Neural crest cell (in vitro differentiated cells): ENCODE results near the gene ATP11A. TPM values are rescaled to one million over a fixed set of nuclear protein-coding genes. Genes with fewer than 3 reads are reported as not detected.
A peak's percentile ranks its signal among the peaks of the same experiment; 100 is the strongest.

Experiments
- DNase-seq: peaks from one replicate; pipeline ENCODE4 v3.0.0; 2021; ENCODE audit warnings: low read depth, mixed read lengths, low spot score
- H3K27ac Mint-ChIP-seq: one replicate; pipeline ENCODE4 v1.8.0; 2021; ENCODE audit warnings: mild to moderate bottlenecking, mixed read lengths; ENCODE audit not compliant: unreplicated experiment
- H3K27me3 Mint-ChIP-seq: 2 replicates; pipeline ENCODE4 v1.8.0; 2021; ENCODE audit warnings: low read depth, mild to moderate bottlenecking, mixed read lengths
- H3K36me3 Mint-ChIP-seq: 2 replicates; pipeline ENCODE4 v1.8.0; 2021; ENCODE audit warnings: low read depth, mild to moderate bottlenecking, mixed read lengths
- H3K4me1 Mint-ChIP-seq: 2 replicates; pipeline ENCODE4 v1.8.0; 2021; ENCODE audit warnings: mixed read lengths
- H3K4me3 Mint-ChIP-seq: one replicate; pipeline ENCODE4 v1.8.0; 2021; ENCODE audit warnings: mild to moderate bottlenecking, mixed read lengths
- H3K9me3 Mint-ChIP-seq: 2 replicates; pipeline ENCODE4 v1.8.0; 2021; ENCODE audit warnings: mixed read lengths
- total RNA-seq: library from RNA; stranded (reverse); gene quantifications from 2 replicates; pipeline ENCODE4 v1.2.1, GENCODE V29; 2021
- TF ChIP-seq, protein P1 (sequence below): fragments of 200-600 bp; sonication (generic); conservative IDR thresholded peaks from 2 replicates; pipeline ENCODE4 v1.5.0; 2021; ENCODE audit warnings: antibody characterized with exemption, mild to moderate bottlenecking

Gene ATP11A
- total RNA-seq, 1 donor from 2014 or later = 97.4 TPM

DNA sequence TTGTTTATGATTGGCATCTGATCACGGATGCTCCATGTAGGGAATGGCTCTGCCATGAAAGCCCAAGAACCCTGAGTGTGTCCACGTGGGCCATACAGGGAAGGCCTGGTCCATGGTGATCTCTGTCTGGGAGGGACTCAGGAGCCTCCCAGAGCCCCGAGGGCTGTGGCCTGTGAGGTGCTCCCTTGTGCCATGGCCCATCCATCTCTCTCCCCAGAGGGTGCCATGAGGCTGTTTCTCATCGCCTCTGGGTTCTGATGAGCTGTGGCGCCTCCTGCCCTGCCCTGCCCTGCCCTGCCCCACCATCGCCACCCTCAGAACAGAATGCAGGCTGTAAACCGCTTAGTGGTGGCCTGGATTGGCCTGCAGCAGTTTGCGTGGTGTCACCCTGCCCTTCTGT, 83.1 kb downstream of the ATP11A start:
- Mint-ChIP-seq H3K27me3 (no peaks in the 10 kb centered on the region), H3K4me3 (no peak overlapping the region), H3K27ac (peak overlapping the region; percentile 81), H3K9me3 (no peaks in the 10 kb centered on the region), H3K4me1 (peaks cover 28% of the 10 kb centered on the region), H3K36me3 (peaks cover under 1% of the 10 kb centered on the region)
- TF ChIP-seq, protein P1, sequence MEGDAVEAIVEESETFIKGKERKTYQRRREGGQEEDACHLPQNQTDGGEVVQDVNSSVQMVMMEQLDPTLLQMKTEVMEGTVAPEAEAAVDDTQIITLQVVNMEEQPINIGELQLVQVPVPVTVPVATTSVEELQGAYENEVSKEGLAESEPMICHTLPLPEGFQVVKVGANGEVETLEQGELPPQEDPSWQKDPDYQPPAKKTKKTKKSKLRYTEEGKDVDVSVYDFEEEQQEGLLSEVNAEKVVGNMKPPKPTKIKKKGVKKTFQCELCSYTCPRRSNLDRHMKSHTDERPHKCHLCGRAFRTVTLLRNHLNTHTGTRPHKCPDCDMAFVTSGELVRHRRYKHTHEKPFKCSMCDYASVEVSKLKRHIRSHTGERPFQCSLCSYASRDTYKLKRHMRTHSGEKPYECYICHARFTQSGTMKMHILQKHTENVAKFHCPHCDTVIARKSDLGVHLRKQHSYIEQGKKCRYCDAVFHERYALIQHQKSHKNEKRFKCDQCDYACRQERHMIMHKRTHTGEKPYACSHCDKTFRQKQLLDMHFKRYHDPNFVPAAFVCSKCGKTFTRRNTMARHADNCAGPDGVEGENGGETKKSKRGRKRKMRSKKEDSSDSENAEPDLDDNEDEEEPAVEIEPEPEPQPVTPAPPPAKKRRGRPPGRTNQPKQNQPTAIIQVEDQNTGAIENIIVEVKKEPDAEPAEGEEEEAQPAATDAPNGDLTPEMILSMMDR = no peak
- no peak for DNase-seq

DNA sequence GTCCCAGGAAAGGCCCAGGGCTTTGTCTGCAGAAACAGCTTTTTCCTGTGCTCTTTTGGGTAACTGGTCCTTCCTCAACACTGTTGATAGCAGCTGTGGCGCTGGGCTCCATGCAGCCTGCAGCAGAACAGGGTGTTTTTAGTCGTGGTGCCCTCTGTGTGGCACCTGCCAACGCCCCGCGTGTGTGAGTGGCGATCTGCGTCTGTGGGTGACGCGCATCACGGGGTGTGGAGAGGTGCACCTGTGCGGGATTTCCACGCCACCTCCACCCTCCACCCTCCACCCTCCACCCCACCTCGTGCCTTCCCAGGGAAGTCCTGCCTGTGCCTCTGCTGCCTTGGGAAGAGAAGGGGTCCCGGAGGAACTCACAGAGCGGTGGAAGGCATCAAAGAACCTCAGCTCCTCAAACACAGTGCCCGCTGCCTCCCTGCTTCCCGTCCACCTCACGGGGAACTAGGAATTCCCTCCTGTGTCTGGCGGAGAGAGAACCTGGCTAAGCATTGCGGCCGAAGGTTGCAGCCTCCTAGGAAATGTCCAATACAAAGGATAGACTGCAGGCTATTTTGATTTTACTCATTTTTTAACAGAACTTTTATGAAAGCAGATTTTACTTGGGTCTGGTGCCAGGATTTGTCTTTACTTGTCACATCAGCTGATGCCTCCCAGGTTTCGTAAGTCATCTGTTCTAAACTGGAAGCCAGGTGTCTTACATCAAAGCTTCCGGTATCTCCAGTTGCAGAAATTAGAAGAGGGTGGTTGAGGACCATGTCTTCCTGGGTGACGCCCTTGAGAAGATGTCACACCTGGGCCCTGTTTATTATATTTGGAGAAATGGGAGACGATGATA, 84.0 kb downstream of the ATP11A start:
- Mint-ChIP-seq H3K27me3 (no peaks in the 10 kb centered on the region), H3K36me3 (peaks cover 2% of the 10 kb centered on the region), H3K9me3 (no peaks in the 10 kb centered on the region), H3K4me3 (no peak overlapping the region), H3K4me1 (peaks cover 21% of the 10 kb centered on the region), H3K27ac (no peak overlapping the region)
- DNase-seq = no peak
- TF ChIP-seq, protein P1 = no peak

DNA sequence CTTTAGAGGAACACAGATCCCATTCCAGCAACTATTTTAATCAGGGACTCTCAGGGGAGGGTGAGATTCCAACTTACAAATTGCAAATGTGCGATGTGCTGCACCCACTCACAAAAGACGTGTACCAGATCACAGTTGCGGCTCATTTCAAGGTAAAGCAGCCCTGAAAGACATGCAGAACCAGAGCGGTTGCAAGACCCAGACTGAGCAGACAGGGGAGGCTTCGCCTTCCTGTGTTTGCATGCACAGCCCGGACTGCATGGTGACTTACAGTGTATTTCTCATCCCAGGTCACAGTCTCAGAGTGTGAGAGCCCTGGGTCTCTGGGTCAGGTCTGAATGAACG, 84.6 kb downstream of the ATP11A start:
- DNase-seq = no peak
- Mint-ChIP-seq H3K27ac (no peak overlapping the region), H3K9me3 (no peaks in the 10 kb centered on the region), H3K36me3 (peaks cover 2% of the 10 kb centered on the region), H3K4me1 (peaks cover 20% of the 10 kb centered on the region), H3K4me3 (no peak overlapping the region), H3K27me3 (no peaks in the 10 kb centered on the region)
- TF ChIP-seq, protein P1 = no peak

DNA sequence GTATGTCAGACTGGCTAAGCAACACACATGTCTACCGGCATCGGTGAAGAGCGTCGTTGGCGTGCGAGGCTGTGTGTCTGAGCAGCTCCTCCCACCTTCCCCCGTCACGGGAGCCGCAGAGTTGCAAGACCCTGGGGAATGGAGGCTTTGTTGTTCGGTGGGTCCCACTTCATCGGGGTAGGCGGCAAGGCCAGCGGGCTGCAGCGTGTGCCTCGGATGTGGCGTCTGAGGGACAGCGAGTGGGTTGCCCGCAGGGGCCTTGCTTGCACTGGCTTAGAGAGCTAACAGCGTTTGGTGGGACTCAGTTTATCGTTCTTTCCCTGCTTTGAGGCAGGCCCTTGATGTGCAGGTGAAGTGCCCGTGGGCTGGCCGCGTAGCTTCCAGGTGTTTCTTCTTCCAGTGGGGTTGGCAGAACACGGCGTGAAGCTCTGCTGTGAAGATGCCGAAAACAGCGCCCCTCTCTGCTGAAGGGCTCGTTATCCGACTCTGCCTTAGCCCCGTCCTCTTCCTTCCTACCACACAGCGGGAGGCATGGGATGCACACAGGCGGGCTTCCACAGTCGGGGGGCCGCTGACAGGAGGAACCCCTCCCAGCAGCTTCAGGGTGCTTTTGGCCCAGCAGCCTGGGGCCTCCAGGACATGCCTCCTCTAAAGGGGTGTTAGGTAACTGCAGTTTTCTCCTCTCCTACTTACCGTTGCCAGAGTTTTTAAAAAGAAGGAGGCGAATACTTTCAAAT, 85.2 kb downstream of the ATP11A start:
- Mint-ChIP-seq H3K27ac (peak overlapping the region; percentile 43), H3K4me1 (peaks cover 23% of the 10 kb centered on the region), H3K27me3 (no peaks in the 10 kb centered on the region), H3K9me3 (no peaks in the 10 kb centered on the region), H3K36me3 (peaks cover 2% of the 10 kb centered on the region), H3K4me3 (no peak overlapping the region)
- DNase-seq = no peak
- TF ChIP-seq, protein P1 = no peak

DNA sequence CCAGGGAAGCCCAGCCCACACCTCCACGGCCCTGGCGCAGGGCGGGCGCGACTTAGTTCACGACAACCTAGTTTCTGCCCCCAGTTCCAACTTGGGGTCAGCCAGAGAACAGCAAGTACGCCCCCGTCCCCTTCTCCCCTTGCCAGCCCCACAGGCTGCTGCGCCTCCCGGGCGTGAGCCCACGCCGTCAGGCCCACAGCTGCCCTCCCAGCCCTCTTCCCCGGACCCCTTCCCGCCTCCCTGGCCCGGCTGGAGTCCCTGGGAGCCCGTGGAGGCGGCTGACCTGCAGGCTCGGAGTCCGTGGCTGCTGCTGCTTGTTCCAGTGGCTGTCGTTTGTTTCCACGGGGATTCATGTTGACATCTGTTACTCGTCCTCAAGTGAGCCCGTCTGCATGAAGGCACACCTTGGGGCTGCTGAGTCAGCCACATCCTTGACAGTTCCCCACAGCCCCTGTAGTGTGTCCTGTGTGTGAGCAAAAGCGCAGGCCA, 86.0 kb downstream of the ATP11A start:
- Mint-ChIP-seq H3K36me3 (peaks cover 2% of the 10 kb centered on the region), H3K27ac (peak overlapping the region; percentile 94), H3K4me1 (peaks cover 32% of the 10 kb centered on the region), H3K27me3 (no peaks in the 10 kb centered on the region), H3K4me3 (no peak overlapping the region), H3K9me3 (no peaks in the 10 kb centered on the region)
- no peak for DNase-seq
- TF ChIP-seq, protein P1 = no peak
